ENCODE results near the gene TEPSIN. TPM values are rescaled to one million over a fixed set of nuclear protein-coding genes. Genes with fewer than 3 reads are reported as not detected.

The TEPSIN gene
- total RNA-seq, 4 donors from 2014 or later: 61.2 to 336 (median 121) TPM

DNA sequence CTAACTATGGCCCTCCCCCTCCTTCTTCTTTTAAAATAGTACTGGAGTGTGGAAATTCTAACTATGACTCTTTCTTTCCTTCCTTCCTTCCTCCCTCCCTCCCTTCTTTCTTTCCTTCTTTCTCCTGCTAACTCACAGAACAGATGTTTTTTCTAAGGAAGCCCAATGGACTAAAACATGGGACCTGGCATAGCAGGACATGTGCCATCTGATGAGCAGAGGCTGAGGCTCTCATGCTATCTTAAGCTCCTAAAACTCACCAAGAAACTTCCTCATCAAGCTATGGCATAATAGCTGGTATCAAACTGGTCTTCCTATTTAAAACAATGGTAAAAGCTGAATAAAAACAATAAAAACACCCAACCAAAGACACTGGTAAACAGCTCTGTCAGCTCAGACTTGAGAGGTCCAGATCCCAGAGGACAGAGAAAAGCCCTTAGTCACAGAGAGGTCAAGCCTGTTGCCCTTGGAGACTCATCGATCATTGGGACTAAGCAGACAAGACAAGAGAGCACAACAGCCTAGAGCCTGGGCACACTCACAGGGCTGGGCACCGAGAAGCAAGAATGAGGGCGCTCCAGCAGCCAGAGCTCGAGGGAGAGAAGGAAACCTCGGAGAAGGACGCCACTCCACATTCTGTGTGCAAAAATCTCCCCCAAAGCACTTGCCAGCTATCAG lies 28.7 kb upstream of the TEPSIN start:
- intact Hi-C loops (cut with DNase I; ENCODE audit: low total_unique reads): no loop called here
- WGBS, 2 donors (ENCODE audit: low coverage in 1 of 2): 93% methylated on average over 6 of the region's 6 CpGs; no CpG with 5 or more reads in 1 of the 2 donors

DNA sequence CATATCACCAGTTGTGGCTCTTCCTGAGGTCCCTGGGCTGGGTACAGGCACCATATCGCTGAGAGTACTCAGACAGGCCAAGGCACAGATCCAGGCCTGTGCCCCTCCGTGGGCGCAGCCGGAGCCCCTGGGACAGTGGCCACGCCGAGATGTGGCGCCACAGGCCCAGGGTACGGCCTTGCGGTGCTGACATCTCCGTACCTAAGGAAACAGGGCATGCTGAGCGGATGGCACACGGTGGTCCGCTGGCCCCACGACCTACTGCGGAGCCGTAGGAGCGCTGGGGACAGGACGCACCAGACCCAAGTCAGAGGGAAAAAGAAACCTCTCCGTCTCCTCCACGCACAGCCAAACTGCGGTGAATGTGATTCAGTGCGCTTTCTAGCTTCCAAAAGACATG lies 26.7 kb upstream of the TEPSIN start:
- TF ChIP-seq POLR2AphosphoS5 (IDR thresholded peaks at IDR 0.05) (no peak), EP300 (IDR thresholded peaks at IDR 0.05; ENCODE audit: low read depth) (no peak), POLR2A (IDR thresholded peaks at IDR 0.05) (no peak)
- TF ChIP-seq, protein P1, sequence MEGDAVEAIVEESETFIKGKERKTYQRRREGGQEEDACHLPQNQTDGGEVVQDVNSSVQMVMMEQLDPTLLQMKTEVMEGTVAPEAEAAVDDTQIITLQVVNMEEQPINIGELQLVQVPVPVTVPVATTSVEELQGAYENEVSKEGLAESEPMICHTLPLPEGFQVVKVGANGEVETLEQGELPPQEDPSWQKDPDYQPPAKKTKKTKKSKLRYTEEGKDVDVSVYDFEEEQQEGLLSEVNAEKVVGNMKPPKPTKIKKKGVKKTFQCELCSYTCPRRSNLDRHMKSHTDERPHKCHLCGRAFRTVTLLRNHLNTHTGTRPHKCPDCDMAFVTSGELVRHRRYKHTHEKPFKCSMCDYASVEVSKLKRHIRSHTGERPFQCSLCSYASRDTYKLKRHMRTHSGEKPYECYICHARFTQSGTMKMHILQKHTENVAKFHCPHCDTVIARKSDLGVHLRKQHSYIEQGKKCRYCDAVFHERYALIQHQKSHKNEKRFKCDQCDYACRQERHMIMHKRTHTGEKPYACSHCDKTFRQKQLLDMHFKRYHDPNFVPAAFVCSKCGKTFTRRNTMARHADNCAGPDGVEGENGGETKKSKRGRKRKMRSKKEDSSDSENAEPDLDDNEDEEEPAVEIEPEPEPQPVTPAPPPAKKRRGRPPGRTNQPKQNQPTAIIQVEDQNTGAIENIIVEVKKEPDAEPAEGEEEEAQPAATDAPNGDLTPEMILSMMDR (IDR thresholded peaks at IDR 0.05): no peak
- WGBS, 2 donors (ENCODE audit: low coverage in 1 of 2): 95% methylated on average over 22 of the region's 22 CpGs; no CpG with 5 or more reads in 1 of the 2 donors
- in situ Hi-C loops (cut with MboI; ENCODE audit: low pct_ligation_motif_present in 1 of 4, low pct_unique_long_range_greater_than_20kb in 1 of 4, low sequenced_read_pairs in 3 of 4): loop anchor here in 3 of 4 donors (25.0 kb wide), 2 partner anchors 222 to 347 kb away; no protein-coding TSS in a partner anchor
- Histone ChIP-seq H3K9me3 (no peaks in the 10 kb centered on the region), H3K36me3 (peaks cover 0 to 32% (median 6%) of the 10 kb centered on the region in 4 donors), H3K4me1 (no peaks in the 10 kb centered on the region), H3K27ac (no peak overlapping the region), H3K27me3 (no peaks in the 10 kb centered on the region), H3K4me3 (no peak overlapping the region)
- no peak for DNase-seq
- intact Hi-C loops (cut with DNase I; ENCODE audit: low total_unique reads): no loop called here

More for the DNA sequence above, 28.7 kb upstream of the TEPSIN start:
- no peaks in the 10 kb centered on the region for H3K9me3 ChIP-seq
- H3K27me3 ChIP-seq: no peaks in the 10 kb centered on the region
- no peaks in the 10 kb centered on the region for H3K4me1 ChIP-seq
- peaks cover 0 to 41% (median 7%) of the 10 kb centered on the region in 4 donors for H3K36me3 ChIP-seq
- in situ Hi-C loops (cut with MboI; ENCODE audit: low pct_ligation_motif_present in 1 of 4, low pct_unique_long_range_greater_than_20kb in 1 of 4, low sequenced_read_pairs in 3 of 4): loop anchor here in 3 of 4 donors (25.0 kb wide), 2 partner anchors 220 to 345 kb away; no protein-coding TSS in a partner anchor
- TF ChIP-seq POLR2AphosphoS5 (IDR thresholded peaks at IDR 0.05) (no peak), POLR2A (IDR thresholded peaks at IDR 0.05) (no peak), EP300 (IDR thresholded peaks at IDR 0.05; ENCODE audit: low read depth) (no peak)
- TF ChIP-seq, protein P1 (IDR thresholded peaks at IDR 0.05): no peak
- no peak overlapping the region for H3K27ac ChIP-seq
- no peak overlapping the region for H3K4me3 ChIP-seq
- no peak for DNase-seq

DNA sequence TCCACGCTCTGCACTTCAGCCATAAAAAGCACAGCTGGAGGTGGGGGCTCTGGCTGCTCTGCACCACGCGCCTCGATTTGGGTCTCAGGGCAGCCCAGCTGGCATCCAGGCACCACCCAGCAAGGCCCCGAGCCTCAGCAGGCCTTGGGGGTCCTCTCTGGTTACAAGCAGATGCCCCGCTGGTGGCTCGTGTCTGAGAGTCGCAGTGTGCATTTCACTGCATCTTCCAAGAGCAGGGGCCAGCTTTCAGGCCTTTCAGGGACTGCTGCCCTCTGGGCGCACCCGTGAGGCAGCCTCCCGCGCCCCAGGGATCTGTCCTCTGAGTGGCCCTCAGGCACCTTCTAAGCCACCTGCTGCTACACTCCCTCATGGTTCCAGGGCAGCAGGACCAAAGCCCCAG lies 25.8 kb upstream of the TEPSIN start:
- in situ Hi-C loops (cut with MboI; ENCODE audit: low pct_ligation_motif_present in 1 of 4, low pct_unique_long_range_greater_than_20kb in 1 of 4, low sequenced_read_pairs in 3 of 4) (loop anchor here in 3 of 4 donors (25.0 kb wide), 2 partner anchors 223 to 348 kb away; no protein-coding TSS in a partner anchor), intact Hi-C loops (cut with DNase I; ENCODE audit: low total_unique reads) (no loop called here)
- H3K9me3 ChIP-seq: no peaks in the 10 kb centered on the region
- no peak for DNase-seq
- no peaks in the 10 kb centered on the region for H3K4me1 ChIP-seq
- 93% methylated on average over 12 of the region's 12 CpGs; no CpG with 5 or more reads in 1 of the 2 donors for WGBS, 2 donors (ENCODE audit: low coverage in 1 of 2)
- no peak overlapping the region for H3K4me3 ChIP-seq
- H3K27ac ChIP-seq: no peak overlapping the region
- TF ChIP-seq, protein P1 (IDR thresholded peaks at IDR 0.05): no peak
- TF ChIP-seq POLR2A (IDR thresholded peaks at IDR 0.05) (no peak), EP300 (IDR thresholded peaks at IDR 0.05; ENCODE audit: low read depth) (no peak), POLR2AphosphoS5 (IDR thresholded peaks at IDR 0.05) (no peak)
- no peaks in the 10 kb centered on the region for H3K27me3 ChIP-seq
- peaks cover 0 to 26% (median 11%) of the 10 kb centered on the region in 4 donors for H3K36me3 ChIP-seq

DNA sequence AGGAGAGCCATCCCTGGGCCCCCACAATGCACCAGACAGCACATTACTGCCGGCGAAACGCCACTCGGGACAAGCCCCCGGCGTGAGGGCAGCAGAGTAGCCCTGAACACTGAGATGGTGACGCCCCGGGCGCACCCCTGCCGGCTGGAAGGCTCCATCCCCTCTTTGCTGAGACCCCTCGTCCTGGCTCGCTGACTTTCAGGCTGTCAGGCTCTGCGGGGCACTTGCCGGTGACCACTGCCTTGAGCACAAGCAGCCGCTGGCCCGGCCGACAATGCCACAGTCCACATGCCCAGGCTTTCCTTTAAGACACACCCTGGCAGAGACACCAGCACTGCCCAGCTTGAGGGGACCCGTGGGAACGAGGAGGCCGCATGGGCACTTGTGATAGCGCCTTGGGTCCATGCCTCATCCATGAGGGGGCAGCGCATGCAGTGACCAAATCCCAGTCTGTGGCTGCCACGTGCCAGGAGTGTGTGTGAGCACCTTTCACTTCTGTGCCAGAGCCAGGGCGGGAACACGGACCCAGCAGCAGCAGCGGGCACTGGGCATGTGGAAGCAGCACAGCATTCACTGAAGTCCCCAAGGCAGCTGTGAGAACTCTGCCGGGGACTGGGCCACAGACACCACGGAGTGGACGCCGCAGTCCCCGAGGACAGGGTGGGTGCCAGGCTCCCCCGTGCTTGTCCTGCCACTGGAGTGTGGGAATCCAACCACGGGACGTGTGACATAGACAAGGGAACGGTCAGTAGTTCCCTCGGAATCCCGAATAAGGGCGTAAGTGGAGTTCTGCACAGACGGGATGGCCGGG lies 24.7 kb upstream of the TEPSIN start:
- H3K27ac ChIP-seq: no peak overlapping the region
- in situ Hi-C loops (cut with MboI; ENCODE audit: low pct_ligation_motif_present in 1 of 4, low pct_unique_long_range_greater_than_20kb in 1 of 4, low sequenced_read_pairs in 3 of 4) (loop anchor here in 3 of 4 donors (25.0 kb wide), 2 partner anchors 224 to 349 kb away; no protein-coding TSS in a partner anchor), intact Hi-C loops (cut with DNase I; ENCODE audit: low total_unique reads) (no loop called here)
- TF ChIP-seq POLR2A (IDR thresholded peaks at IDR 0.05) (no peak), POLR2AphosphoS5 (IDR thresholded peaks at IDR 0.05) (no peak), EP300 (IDR thresholded peaks at IDR 0.05; ENCODE audit: low read depth) (no peak)
- TF ChIP-seq, protein P1 (IDR thresholded peaks at IDR 0.05): no peak
- H3K4me1 ChIP-seq: no peaks in the 10 kb centered on the region
- no peak overlapping the region for H3K4me3 ChIP-seq
- peaks cover 0 to 31% (median 12%) of the 10 kb centered on the region in 4 donors for H3K36me3 ChIP-seq
- DNase-seq: no peak
- H3K27me3 ChIP-seq: no peaks in the 10 kb centered on the region
- WGBS, 2 donors (ENCODE audit: low coverage in 1 of 2): 94 to 100% methylated on average over 1 to 40 of the region's 40 CpGs
- no peaks in the 10 kb centered on the region for H3K9me3 ChIP-seq

Data from transverse colon (tissue), 4 donors.